ENCODE data around the gene WWC1. TPM values are rescaled to one million over a fixed set of nuclear protein-coding genes. Genes with fewer than 3 reads are reported as not detected.

The WWC1 gene
- total RNA-seq, 2 experiments from 2014 or later: not detected

DNA sequence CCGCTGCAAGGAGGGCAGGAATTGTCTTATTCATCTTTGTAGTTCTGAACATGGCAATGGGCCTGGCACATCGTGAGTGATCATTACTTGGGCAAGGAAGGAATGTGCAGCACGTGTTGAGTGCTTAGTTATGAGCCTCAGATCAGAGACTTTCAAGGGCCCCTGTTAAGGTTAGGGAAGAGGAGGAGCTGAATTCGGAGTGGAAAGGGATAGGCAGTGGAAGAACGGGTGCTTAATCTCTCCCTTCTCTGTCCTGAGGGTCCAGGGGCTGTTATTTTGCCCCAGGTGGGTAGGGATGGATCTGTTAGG lies 135.4 kb downstream of the WWC1 start:
- ChIA-PET POLR2A (no interaction called here), CTCF (ENCODE audit: unreplicated experiment) (no interaction called here)
- Histone ChIP-seq H3K36me3 (ENCODE audit: insufficient read depth, low read length) (no peaks in the 10 kb centered on the region), H3K9me2 (ENCODE audit: insufficient read depth, low read length) (no peaks in the 10 kb centered on the region), H4K20me1 (ENCODE audit: insufficient read depth, low read length) (no peaks in the 10 kb centered on the region), H3K9me3 (ENCODE audit: low read length) (no peaks in the 10 kb centered on the region), H3K79me2 (ENCODE audit: insufficient read depth, low read depth, low read length) (no peaks in the 10 kb centered on the region), H3K4me2 (ENCODE audit: low read length) (no peak overlapping the region), H3K27ac (ENCODE audit: low read depth, low read length, poor library complexity, severe bottlenecking) (no peak overlapping the region), H3K4me3 (ENCODE audit: low read depth, low read length, poor library complexity, severe bottlenecking) (no peak overlapping the region), H2AFZ (ENCODE audit: low read length) (no peak overlapping the region), H3K4me1 (ENCODE audit: insufficient read depth, low read length, poor library complexity, severe bottlenecking) (no peaks in the 10 kb centered on the region)
- no peak for DNase-seq (ENCODE audit: low spot score)
- intact Hi-C loops (cut with micrococcal nuclease; ENCODE audit: unreplicated experiment): no loop called here
- BruUV-seq (replicated peaks): no TSS peak
- no peak for TF ChIP-seq EZH2phosphoT487 (IDR thresholded peaks at IDR 0.05; ENCODE audit: borderline replicate concordance, low read depth, low read length)
- TF ChIP-seq, protein P1, sequence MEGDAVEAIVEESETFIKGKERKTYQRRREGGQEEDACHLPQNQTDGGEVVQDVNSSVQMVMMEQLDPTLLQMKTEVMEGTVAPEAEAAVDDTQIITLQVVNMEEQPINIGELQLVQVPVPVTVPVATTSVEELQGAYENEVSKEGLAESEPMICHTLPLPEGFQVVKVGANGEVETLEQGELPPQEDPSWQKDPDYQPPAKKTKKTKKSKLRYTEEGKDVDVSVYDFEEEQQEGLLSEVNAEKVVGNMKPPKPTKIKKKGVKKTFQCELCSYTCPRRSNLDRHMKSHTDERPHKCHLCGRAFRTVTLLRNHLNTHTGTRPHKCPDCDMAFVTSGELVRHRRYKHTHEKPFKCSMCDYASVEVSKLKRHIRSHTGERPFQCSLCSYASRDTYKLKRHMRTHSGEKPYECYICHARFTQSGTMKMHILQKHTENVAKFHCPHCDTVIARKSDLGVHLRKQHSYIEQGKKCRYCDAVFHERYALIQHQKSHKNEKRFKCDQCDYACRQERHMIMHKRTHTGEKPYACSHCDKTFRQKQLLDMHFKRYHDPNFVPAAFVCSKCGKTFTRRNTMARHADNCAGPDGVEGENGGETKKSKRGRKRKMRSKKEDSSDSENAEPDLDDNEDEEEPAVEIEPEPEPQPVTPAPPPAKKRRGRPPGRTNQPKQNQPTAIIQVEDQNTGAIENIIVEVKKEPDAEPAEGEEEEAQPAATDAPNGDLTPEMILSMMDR (conservative IDR thresholded peaks at IDR 0.05; ENCODE audit: low read length): no peak

DNA sequence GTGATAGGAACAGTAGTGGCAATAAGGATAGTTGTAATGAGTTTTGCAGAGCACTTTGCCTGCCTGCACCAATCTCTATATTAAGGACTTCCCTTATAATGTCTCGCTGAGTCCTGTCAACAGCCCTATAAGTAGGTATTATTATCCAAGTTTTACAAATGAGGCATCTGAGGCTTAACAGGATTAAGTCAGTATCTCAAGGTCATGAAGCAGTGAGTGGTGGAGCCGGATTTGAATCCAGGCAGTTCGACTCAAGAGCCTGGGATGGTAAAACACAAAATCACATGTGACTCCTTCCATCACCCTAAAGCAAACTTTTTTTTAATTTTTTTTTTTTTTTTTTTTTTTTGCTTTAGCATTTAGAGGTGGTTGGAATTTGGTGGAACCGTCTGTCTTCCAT lies 135.8 kb downstream of the WWC1 start:
- H3K9me2 ChIP-seq (ENCODE audit: insufficient read depth, low read length): no peaks in the 10 kb centered on the region
- H4K20me1 ChIP-seq (ENCODE audit: insufficient read depth, low read length): no peaks in the 10 kb centered on the region
- DNase-seq (ENCODE audit: low spot score): no peak
- H3K4me2 ChIP-seq (ENCODE audit: low read length): no peak overlapping the region
- H3K36me3 ChIP-seq (ENCODE audit: insufficient read depth, low read length): no peaks in the 10 kb centered on the region
- ChIA-PET CTCF (ENCODE audit: unreplicated experiment) (no interaction called here), POLR2A (no interaction called here)
- no peaks in the 10 kb centered on the region for H3K79me2 ChIP-seq (ENCODE audit: insufficient read depth, low read depth, low read length)
- no peaks in the 10 kb centered on the region for H3K4me1 ChIP-seq (ENCODE audit: insufficient read depth, low read length, poor library complexity, severe bottlenecking)
- no peak overlapping the region for H3K4me3 ChIP-seq (ENCODE audit: low read depth, low read length, poor library complexity, severe bottlenecking)
- H2AFZ ChIP-seq (ENCODE audit: low read length): no peak overlapping the region
- TF ChIP-seq, protein P1 (conservative IDR thresholded peaks at IDR 0.05; ENCODE audit: low read length): no peak
- TF ChIP-seq EZH2phosphoT487 (IDR thresholded peaks at IDR 0.05; ENCODE audit: borderline replicate concordance, low read depth, low read length): no peak
- H3K9me3 ChIP-seq (ENCODE audit: low read length): no peaks in the 10 kb centered on the region
- H3K27ac ChIP-seq (ENCODE audit: low read depth, low read length, poor library complexity, severe bottlenecking): no peak overlapping the region
- intact Hi-C loops (cut with micrococcal nuclease; ENCODE audit: unreplicated experiment): no loop called here
- BruUV-seq (replicated peaks): no TSS peak

DNA sequence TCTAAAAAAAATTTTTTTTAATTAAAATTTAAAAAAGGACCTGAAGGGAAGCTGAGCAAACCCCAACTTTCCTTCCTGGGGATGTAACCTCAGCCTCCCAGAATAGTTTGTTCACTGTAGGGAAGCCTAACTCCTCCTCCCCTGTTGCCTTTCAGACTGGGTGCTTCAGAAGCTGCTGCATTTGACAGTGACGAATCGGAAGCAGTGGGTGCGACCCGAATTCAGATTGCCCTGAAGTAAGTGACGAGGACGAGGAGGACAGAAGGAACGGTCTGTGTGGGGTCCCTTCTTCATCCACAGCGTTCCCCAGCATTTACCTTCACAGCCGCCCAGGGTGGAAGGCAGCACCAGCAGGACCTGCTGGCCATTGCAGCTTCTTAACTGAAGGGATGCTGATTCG lies 137.1 kb downstream of the WWC1 start:
- no TSS peak for BruUV-seq (replicated peaks)
- no peak for DNase-seq (ENCODE audit: low spot score)
- ChIA-PET POLR2A (interaction anchor here (0.6 kb wide), 1 partner anchor 209 kb away, joined by 4 read pairs; no protein-coding TSS in a partner anchor), CTCF (ENCODE audit: unreplicated experiment) (no interaction called here)
- no peaks in the 10 kb centered on the region for H3K4me1 ChIP-seq (ENCODE audit: insufficient read depth, low read length, poor library complexity, severe bottlenecking)
- no peak overlapping the region for H3K4me2 ChIP-seq (ENCODE audit: low read length)
- no peak overlapping the region for H2AFZ ChIP-seq (ENCODE audit: low read length)
- H3K9me2 ChIP-seq (ENCODE audit: insufficient read depth, low read length): no peaks in the 10 kb centered on the region
- no peaks in the 10 kb centered on the region for H3K36me3 ChIP-seq (ENCODE audit: insufficient read depth, low read length)
- no peaks in the 10 kb centered on the region for H4K20me1 ChIP-seq (ENCODE audit: insufficient read depth, low read length)
- H3K9me3 ChIP-seq (ENCODE audit: low read length): no peaks in the 10 kb centered on the region
- H3K4me3 ChIP-seq (ENCODE audit: low read depth, low read length, poor library complexity, severe bottlenecking): no peak overlapping the region
- no peak overlapping the region for H3K27ac ChIP-seq (ENCODE audit: low read depth, low read length, poor library complexity, severe bottlenecking)
- no peaks in the 10 kb centered on the region for H3K79me2 ChIP-seq (ENCODE audit: insufficient read depth, low read depth, low read length)
- no peak for TF ChIP-seq EZH2phosphoT487 (IDR thresholded peaks at IDR 0.05; ENCODE audit: borderline replicate concordance, low read depth, low read length)
- TF ChIP-seq, protein P1 (conservative IDR thresholded peaks at IDR 0.05; ENCODE audit: low read length): no peak
- intact Hi-C loops (cut with micrococcal nuclease; ENCODE audit: unreplicated experiment): no loop called here
